Tongue (tissue), 2 donors: ENCODE measurements around the gene GPR171. TPM values are rescaled to one million over a fixed set of nuclear protein-coding genes. Genes with fewer than 3 reads are reported as not detected.

ENCODE experiments used
- DNase-seq: peaks from one replicate; pipeline ENCODE4 v3.0.0-alpha.2; 2015
- total RNA-seq: library from RNA; depleted of rRNA; stranded (reverse); fragments of >200 nt; gene quantifications from one replicate; pipeline ENCODE4 v1.2.3, GENCODE V29; 2014

GPR171 gene
- total RNA-seq, 1 donor from 2014 or later, result not detected

DNA sequence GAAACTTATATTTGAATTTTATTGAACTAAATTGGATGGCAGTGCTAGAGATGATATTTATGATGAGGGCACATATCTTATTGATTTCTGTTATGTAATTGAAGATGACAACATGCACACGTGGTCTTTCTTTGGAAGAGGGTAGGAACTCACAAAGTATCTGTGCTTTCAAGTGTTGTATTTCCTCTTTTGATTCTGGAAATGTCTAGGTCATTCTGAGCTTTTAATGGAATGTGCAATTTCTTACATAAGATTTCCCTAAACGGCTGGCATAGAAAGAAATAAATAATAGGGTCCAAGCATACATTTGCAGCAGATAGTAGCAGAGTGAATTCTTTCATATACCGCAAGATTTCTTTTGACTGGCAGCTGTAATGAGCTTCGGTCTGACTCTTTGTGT is 10.1 kb upstream of the GPR171 start:
- no peak for DNase-seq

DNA sequence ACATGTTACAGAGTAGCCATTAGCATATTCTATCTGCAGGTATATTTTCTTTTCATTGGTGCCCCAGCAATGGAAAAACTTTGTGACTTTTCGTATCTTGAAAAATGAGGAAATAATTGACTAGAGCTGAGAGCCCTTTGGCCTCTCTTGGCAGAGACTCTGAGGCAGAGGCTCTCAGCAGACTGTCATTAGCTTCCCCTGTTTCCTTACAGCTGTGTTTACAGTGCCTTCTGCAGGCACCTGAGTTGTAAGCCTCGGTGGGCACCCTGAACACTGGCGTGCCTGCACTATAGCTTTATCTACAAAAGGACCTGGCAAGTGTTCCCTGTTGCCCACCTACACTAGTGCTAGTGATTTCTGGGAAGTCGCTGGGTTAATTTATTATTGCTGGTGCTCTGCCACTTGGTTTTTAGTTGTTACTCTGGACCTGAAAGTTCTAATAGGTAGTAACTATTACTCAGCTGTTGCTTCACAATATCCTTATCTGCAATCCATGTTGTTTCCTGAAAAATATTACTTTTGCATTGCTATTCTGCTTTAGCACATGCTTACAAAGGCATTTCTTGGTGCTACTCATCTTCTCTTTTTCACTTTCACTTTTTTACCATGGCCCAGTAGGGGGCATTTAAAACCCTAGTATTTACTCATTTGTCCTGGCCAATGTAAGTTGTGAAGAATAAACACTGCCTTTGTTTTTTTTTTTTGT is 7.8 kb upstream of the GPR171 start:
- DNase-seq, result no peak

DNA sequence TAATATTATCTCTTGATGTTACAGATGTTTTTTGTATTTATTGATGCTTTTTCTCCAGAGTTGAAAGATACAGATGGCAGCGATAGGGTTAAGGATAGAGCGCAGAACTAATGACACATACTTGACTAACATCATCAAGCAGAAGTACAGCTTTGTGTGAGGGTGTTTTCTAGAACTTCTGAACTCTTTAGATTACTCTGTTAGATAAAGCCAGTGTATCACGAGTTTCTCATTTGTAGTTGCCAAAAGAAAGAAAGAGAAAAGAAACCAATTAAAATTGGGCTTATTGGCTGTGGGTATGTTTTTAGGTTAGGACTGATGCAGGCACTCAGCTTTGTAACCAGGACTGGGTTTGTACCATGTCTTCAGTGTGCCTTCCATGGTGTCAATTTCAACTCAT is 6.6 kb upstream of the GPR171 start:
- DNase-seq, result no peak

DNA sequence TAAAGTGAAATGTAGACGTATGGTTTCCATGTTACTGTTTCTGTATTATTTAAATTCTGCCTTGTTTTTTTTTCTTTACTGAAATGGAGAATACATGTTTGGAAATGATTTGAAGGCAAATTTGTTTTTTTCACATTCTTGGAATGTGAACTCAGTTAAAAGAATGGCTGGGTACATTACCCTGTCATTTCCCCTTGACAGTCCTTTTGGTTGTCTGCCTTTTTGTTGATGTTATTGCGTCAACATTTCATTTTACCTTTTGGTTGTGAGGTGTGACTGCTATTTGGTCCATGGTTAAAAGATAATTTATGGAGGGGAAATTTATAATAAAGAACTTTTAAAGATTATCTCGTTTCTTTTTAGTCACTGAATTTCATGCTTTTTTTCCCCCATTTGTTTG is 3.2 kb upstream of the GPR171 start:
- DNase-seq, result no peak

DNA sequence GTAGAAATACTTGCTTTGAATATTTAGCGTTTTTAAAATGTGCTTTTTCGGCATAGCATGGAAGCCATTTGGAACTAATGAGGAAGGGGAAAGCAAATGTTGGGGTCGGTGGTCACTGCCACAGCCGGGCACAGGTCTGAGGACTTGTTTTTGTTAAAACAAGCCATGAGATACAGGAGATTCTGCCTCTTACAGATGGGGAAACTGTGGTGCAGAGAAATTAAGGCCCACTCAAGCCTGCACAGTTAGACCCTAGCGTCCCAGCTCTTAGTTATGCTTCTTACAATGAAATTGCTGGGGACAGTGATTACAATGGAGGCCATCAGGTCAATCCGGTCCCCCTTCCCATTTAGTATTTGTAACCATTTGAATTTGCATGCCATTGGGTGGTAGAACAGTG is 2.5 kb upstream of the GPR171 start:
- no peak for DNase-seq

DNA sequence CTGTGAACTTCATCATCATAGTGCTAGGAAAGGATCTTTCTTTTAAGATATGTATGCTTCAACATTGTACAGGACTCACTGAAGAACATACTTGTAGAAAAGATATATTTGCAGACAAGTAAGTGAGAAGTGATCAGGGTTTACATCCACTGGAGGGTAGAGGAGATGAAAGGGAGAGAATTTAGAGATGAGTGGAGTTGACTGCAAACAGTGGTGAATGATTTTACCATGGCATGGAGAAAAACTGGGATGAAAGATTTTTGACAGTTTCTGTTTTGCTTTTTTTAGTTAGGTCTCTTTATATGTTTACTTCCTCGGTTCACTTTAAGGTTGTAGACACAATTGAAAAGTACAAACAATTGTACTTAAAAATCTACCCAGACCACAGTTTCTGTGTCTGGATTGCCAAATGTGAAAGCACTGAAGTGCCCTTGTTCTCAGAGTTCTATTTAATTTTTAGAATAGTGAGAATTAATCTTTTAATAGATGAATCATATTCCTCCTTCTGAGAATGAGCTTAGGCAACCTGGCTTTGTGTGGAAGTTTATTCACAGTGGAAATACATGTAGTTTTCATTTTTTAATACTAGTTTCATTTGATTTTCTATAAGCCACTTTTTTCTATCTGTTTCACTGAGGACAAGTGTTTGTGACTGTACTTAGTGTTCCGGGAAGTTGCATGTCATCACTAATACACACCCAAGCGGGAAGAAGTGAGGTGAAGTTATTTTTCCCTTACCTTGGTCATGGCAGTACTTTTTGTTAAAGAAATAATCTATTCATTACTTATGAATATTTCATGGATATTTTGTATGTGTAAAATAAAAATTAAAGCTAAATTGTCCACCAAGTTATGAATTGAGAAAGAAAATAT is 1.8 kb upstream of the GPR171 start:
- DNase-seq, result no peak

DNA sequence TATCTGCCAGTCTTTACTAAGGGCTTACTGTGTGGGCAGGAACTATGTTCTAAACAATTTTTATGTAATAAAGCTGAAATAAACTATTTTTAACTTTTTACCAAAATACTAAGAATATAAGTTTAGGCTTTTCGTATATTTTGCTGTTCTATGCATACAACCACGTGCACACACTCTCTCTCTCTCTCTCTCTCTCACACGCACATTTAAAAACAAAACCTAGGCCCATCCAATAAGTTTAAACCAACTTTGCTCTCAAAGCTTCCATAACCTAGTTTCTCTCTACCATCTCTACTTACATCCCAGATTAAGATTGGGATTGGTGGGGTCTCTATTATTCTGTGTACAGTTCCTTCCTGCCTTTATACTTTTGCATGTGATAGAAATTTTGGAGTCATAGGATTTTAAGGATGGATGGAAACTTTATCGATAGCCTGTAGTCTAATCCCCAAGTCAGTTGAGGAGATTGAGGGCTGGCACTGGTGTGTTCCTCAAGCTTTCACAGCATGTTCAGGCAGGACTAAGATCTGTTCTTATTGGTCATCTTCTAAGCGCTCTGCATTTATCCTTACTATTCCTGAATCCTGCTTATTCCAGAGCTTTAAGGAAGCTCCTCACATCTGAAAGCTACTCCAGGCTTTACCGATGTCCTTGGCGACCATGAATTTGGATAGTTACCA is 1.8 kb downstream of the GPR171 start:
- no peak for DNase-seq

DNA sequence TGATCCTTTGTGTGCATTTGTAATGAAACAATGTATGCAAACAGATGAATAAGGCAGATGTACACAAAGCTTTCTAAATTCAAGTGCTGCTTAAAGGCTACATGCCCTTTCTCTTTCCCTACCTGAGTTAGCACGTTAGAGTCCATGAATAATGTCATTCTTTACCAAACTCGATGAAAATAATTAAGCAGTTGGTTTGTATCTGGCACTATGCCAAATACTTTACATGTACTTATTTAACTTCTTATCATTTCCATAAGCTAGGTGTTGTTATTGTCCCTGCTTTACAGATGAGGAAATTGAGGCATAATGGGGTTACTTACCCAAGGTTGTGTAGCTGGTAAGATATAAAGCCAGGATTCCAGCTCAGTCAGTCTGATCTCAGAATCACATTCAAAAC is 2.4 kb downstream of the GPR171 start:
- DNase-seq, result no peak

DNA sequence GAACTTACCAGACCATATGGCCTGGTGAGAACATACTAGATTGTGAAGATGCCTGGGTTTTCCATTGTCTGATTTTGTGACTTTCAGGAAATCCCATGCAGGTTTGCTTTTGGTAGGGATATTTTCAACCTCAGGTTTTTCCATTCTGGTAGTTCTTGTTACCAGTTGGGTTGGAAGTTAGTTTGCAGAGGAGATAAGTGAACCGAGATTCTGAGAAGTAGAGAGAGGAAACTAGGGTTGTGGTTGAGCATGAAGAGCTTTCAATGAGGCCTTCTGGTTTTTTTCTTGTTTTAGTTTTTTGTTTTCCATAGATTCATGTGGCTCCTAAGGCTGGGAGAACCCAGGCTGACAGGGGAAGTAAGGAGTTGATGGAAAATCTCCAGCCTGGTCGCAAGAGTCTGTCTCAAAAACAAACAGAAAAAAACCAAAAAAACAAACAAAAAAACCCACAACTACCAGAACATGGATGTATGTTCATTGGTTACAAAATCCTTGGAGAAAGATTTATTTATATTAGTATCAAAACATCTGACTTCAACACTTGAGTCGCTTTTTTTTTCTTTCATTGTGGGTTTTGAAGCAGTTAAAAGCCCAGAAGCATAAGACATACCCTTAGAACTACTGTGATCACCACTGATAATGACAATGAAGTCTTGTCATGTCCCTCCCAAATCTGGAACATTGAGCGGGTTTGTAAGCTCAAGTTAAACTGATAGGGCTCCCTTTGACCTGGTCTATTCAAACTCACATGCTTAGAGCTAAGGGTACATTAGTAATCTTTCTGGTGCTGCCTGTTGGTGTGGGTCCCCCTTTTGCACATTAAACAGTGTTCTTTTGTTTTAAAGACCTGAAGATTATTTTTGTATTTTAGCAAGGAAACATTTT is 3.2 kb downstream of the GPR171 start:
- no peak for DNase-seq

DNA sequence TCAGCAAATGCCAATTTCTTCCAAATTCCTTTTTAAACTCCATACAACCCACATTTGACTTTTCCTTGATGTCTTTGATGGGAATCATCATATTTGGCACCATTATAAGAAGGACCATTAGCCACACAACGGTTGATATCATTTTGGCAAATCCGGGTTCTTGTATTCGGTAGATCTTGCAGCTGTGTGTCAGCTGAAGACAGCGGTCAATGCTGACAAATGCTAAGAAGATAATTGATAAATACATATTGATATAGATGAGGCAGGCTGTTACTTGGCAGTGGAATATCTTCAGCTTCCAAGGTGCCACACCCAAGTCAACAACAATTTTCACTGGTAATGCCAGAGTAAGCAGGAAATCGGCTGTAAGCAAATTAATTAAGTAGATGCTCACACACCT is 4.2 kb downstream of the GPR171 start:
- DNase-seq, result no peak

DNA sequence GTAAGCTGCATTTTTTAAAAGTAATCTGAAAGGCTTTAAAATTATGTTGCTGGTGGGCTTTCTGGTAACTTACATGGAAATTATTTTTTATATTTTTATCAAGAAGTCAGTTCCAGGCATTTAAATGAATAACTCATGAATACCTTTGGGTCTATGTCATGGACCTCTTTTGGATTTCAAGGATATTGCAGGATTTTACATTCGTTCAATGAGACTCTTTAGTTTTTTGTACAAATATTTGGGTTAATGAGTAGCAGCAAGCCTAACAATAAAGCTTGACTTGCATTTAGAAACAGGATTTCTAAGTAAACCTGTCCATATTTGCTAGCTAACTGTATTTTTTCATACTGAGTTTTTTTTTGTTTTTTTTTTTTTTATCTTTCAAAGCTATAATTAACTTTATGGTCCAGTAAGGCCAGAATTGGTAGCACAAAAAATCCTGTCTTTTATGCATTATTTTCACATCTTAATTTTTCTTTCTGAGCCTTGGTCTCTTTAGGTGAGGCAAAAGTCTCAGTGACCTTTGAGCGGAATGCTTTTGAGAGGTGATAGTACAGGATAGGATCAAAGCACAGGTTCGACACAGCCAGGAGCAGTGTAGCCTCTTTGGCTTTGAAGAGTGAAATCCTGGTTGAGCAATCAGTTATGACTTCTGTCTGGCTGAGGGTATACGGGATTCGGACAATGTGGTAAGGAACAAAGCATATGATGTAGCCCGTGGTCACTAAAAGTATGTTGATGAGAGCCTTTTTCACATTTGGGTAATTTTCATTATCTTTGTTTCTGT is 4.8 kb downstream of the GPR171 start:
- no peak for DNase-seq

DNA sequence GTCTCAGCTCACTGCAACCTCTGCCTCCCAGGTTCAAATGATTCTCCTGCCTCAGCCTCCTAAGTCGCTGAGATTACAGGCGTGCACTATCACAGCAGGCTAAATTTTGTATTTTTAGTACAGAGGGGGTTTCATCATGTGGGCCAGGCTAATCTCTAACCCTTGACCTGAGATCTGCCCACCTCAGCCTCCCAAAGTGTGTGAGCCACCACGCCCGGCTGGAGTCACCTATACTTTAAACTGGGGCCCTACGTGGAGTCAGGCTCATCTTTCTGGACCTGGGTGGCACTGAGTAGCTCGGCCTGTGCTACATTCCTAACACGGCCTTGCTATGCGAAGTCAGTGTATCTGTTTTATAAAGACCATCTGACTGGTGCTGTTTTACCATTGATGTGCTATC is 5.8 kb downstream of the GPR171 start:
- DNase-seq, result no peak

DNA sequence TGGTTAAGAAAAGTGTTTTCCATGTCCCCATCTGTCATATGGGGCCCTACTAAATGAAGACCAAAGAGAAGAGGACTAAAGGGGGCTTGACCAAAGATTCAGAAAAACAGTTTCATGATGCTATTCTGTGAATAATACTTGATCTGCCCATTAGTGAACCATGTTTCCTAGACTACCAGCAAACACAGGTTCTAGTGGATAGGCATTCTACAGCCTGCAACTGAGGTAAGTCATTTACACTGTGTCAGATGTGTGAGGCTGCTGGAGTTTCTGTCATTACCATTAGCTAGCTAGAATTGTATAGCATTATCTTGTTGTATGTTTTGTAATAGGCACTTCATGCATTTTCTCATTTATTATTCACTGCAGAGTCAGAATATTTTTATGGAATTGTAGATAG is 6.6 kb downstream of the GPR171 start:
- no peak for DNase-seq

DNA sequence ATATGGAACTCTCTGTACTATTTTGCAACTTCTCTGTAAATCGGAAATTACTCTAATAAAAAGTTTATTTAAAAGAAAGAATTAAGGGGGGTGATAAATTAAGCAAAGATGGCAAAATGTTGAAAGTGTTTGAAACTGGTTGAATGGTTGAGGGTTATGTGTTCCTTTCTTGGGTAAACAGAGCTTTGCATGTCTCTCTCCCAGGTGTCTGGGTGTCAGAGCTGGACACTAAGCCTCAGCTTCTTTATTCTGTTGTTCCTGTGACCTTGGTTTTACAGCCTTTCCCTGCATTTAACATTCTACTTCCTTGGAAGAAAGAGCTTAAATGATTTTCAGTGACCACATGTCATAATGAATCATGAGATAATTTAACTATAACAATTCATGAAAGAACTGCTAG is 7.2 kb downstream of the GPR171 start:
- DNase-seq, result no peak

DNA sequence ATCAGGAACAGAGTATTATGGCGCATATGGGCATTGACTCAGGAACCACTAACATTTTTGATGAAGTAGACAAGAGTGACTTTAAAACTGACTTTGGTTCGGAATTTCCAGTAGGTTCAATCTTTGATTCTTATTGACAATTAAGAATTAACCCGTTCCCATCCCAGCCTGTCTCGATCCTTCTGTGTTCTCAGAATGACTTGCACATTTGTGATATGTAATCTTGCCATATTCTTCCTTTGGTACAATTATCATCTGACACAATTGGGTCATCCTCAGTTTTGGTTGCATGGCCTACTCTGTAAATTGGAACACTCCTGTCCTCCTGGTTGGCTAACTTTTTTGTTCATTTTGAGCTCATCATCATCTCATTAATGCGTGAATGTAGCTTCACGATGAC is 10.5 kb downstream of the GPR171 start:
- DNase-seq, result no peak

DNA sequence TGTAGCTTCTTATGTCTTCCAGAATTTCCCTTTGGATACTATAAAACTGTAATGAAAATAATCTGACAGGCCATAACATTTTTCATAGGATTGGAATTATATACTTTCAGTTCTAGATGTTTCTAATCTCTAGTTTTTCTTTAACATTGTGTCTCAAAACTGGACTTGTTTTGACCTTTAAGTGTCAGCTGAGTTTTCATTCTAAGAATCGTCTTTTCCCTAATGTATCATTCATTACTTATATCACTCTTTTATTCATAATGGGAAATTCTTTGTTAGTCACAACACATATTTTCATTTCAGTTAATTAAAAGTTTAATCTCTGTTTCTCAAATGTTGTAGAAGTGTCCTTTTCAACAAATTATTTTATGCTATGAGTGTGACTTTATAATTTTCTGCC is 11.9 kb downstream of the GPR171 start:
- DNase-seq, result no peak

DNA sequence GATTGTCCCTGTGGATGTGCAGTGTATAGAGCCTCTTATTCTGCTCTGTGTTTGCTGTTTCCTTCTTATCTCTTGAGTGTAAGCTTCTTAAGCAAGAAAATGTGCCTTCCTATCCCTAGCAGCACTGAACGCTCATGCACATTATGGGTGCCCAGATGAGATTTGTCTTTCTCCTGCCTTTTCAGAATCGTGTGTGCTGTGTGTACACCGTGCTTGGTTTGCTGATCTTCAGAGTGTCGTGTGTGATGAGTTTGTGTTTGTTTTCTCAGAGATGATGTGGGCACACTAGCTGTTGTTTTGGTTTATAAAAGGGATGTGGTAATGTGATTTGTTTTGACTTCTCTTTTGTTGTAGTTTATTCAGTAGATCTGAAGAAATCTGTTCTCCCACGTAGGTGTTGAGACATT is 19.7 kb downstream of the GPR171 start:
- DNase-seq, result no peak

DNA sequence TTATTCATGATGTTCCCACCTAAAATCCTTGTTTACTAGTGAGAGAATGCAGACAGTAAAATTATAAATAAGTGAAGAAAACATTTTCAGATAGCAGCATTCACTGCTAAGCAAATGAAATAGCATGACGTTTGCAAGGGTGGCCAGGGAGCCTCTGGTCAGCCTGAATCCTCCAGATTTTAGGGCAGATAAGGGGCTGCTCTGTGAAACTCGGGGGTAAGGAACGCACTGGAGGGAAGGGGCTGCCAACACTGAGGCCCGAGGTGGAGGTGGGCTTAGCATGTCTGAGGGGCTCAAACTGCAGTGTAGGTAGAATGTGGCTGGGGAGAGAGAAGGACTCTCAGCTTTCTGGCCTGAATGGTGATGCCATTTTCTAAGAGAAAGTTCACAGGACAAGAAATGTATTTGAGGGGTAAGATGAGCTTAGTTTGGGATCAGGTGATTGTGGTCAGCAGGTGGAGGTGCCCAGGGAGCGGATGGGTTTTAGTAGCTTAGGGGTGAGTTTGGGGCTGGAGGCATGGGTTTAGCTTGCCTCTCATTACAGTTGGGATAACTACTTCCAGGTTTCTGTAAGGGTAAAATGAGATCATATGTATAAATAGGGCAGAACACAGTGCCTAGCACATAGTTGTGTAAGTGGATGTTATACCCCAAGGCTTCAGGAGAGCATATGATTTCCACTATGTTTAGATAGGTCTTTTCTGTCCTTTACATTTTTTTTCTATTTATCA is 20.5 kb downstream of the GPR171 start:
- DNase-seq, result no peak

DNA sequence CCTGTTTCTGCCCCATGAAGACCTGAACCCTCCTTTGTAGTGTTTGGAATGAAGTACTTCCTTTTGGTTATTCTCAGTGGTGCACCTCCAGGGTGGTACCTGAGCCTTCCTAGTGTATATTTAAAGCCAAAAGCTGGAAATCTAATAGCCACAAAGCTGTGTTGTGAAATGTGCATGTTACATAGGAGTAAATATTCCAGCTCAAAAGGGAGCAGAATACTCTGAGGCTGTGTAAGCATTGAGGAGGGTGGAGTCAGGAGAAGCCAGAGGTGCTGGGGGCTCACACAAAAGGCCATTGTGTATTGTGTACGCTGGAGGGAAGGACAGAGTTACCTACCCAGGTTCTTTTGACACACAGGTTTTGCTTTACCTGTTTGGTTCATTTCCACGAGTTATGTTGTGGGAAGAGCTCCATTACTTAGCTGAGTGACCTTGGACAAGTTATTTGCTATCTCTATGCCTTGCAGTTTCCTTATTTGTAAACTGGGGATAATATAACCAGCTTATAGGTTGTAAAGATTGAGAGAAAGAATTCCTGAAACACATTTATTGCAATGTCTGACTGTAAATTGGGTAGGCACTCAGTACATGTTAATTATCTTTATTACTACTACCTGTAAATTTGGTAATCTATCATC is 24.7 kb downstream of the GPR171 start:
- no peak for DNase-seq

DNA sequence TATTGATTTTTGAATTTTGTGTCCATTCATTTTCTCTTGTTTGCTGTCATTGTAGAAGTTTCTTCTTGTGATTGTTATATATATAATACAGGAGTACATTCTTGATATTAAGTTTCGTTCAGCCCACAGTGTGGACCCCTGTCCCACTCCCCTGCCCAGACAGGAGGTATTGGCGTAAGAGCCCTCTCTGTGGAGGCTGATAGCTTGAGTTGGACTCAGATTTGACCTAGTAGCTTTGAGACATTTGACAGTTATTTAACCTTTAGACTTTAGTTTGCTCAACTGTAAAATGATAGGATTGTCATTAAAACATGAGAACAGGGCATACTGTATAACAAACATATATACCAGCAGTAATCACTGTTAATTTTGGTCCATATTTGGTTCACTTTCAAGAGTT is 27.1 kb downstream of the GPR171 start:
- no peak for DNase-seq
